Measurements from ENCODE around the gene UBAP1.
A peak's percentile ranks its signal among the peaks of the same experiment; 100 is the strongest.
"Not testable (repeated sequence)": the region's sequence is repeated elsewhere in the genome, so short reads cannot be mapped to it uniquely, and the experiment has no call there.

The UBAP1 gene

GRCh38 chr9:34178436-34179212 is at the start of gene UBAP1:
Gene UBAP1 (plus strand): TSS chr9:34179043. CDS start chr9:34220915, 41,872 bp downstream.
- peak; percentile 97 for DNase-seq

DNA sequence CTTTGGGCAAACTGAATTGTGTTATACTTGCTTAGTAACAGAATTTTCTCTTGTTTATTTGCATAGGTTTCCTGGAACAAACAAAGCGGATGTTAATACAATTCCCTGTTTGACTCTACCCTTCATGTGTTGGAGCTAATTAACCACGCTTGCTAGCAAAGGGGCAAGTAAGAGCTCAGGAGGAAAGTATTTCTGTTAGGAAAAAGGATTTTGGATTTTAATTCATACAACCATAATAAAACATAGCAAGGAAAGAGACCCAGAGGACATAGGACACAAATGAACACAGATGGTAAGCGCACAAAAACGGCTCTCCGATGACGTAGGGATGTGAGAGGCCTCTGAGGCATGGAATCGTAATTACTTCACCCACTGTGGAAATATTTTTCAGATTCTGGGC is 47.3 kb upstream of the UBAP1 start:
- no peak for DNase-seq

GRCh38 chr9:34133436-34133949 is 45.4 kb upstream of the UBAP1 start:
- no peak for DNase-seq

DNA sequence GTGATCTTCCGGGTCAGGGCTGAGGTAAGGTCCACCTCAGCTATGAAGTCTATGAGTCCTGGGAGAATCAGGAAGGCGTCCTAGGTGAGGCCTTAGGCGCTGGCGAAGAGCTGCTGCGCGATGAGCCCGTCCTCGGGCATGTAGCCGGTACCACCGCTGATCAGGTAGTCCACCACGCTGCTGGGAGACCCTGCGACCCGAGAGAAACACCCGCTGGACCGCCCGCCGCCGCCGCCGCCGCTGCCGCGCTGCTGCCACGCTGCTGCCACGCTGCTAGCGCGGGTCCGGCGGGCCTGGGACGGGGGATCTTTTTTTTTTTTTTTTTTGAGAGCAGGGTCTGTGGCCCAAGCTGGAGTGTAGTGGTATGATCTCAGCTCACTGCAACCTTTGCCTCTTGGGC is 44.3 kb upstream of the UBAP1 start:
- DNase-seq: no peak

DNA sequence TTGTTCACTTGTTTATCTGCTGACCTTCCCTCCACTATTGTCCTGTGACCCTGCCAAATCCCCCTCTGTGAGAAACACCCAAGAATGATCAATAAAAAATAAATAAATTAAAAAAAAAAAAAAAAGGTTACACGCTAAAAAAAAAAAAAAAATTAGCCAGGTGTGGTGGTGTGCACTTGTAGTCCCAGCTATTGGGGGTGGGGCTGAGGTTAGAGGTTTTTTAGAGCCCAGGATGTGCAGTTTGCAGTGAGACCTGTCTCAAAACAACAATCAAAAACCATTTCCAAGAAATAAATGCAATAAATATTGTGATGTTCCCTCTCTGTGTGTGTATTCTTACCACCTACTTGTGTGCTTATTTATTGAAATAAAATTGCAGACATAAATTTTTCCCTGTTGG is 40.2 kb upstream of the UBAP1 start:
- not testable (repeated sequence) for DNase-seq

DNA sequence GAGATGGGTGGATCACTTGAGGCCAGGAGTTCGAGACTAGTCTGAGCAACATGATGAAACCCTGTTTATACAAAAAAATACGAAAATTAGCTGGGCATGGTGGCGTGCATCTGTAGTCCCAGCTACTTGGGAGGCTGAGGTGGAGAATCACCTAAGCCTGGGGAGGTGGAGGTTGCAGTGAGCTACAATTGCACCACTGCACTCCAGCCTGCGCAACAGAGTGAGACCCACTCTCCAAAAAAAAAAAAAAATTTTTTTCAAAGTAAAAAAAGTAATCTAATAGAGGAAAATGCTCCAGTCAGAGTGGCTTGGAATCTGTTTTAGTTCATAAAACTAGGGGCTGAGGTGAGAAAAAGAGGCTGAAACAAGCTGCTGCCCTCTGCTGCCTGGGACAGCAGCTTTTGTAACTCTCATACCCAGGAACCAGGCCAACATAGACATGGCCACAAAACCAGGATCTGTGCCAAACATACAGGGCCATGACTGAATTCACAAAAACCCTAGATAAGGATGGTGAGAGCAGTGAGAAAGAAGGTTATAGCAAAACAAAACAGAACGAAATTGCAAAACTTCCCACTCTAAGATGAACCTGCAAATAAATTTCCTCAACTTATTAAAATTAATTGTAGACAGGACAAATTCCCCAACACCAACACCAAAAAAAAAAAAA is 39.2 kb upstream of the UBAP1 start:
- no peak for DNase-seq

- no peak for DNase-seq
Observed at GRCh38 chr9:34140853-34141252, 38.0 kb upstream of the UBAP1 start.

- no peak for DNase-seq
Observed at GRCh38 chr9:34143116-34143515, 35.7 kb upstream of the UBAP1 start.

DNA sequence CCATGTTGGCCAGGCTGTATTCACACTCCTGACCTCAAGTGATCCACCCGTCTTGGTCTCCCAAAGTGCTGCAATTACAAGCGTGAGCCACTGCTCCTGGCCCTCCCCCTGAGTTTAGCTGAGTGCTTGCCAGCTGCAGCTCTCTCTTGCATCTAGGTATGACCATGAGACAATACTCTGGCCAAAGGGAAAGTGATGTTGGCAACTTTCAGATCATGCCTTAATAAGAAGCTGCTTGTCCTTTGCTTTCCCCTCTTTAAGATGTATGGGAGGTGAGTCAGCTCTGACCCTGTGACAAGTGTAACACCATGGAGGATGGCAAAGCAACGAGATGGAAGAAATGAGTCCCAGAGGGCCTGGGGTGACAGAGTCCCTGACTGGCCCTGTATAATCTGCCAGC is 33.7 kb upstream of the UBAP1 start:
- DNase-seq: no peak

- no peak for DNase-seq
Observed at GRCh38 chr9:34151398-34151797, 27.4 kb upstream of the UBAP1 start.

DNA sequence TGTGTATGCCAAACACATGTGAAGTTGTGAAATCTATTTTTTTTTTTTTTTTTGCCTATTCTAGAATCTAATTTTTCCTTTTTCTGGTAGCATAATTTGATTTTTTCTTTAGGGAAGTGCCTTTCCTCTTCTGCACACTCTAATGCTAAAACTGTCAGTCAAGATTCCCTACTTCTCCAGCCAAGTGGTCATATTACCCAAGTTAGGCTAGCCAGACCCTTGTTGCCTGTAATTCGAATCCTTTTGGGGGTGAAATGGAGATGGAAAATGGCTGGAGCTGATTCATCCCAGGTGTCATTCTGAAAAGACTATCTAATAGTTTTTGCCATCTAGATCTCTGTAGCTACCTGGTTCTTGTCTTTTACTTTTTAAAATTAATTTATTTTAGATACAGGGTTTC is 24.8 kb upstream of the UBAP1 start:
- no peak for DNase-seq

DNA sequence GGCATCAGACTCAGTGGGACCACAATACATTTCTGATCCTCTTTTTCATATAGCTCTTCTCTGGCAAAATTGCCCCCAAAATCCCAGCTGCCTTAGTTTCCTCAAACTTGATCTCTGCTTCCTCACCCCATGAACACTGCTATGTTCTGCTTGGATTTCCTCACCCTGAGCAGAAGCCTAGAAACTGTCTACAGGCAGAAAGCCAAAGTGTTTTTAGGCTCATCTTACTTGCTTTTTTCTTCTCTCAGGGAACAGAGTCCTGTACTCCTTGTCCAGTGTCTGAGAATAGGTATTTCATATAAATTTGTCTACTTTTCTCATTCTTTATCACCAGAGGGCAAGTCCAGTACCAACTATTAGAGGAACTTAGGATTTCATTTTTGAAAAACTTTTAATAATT is 21.5 kb upstream of the UBAP1 start:
- DNase-seq: no peak

GRCh38 chr9:34157898-34158297 is 20.9 kb upstream of the UBAP1 start:
- DNase-seq: no peak

DNA sequence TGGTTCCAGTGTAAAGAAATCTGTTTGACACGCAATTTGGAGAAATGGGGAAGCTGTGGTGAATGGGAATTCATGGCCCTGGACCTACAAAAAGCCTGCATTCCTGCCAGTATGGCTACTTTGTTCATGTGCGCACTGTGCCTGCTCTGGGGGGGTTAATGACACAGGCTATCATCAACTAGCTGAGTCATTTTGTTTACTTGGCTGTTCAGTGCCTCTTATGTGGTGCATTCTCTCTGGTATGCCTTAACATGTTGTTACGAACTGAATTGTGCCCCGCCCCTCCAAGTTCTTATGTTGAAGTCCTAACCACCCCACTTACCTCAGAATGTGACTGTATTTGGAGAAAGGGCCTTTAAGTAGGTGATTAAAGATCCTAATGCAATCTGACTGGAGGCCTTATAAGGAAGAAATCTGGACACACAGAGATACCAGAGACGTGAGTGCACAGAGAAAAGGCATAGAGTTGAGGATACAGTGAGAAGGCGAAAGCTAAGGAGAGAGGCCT is 20.4 kb upstream of the UBAP1 start:
- DNase-seq: no peak

DNA sequence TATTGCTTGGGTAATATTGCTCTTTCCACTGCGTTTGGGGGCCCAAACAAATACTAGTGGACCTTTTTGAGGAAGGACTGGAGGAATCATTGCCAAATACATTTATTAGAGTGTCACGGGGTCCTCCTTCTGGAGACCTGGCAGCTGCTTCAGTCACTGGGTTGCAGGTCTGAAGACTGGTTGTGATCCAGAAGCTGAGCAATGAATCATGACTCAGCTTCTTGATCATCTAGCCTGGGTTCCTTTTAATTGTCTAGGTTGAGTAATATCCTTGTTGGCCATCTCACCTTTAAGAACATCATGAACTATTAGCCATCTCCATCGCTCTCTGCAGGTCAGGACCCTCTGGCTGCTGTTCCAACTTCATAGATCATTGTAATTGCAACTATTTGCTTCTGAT is 15.4 kb upstream of the UBAP1 start:
- DNase-seq: no peak

DNA sequence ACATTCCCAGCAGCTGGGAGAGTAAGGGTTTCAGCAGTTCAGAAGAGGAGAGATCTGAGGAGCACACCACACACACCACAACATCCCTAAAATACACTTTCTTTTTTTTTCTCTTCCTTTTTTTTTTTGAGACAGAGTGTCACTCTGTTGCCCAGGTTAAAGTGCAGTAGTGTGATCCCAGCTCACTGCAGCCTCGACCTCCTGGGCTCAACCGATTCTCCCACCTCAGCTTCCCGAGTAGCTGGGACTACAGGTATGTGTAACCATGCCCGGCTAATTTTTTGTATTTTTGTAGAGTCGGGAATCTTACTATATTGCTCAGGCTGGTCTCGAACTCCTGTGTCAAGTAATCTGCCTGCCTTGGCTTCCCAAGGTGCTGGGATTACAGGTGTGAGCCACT is 9.7 kb upstream of the UBAP1 start:
- no peak for DNase-seq

- no peak for DNase-seq
Observed at GRCh38 chr9:34170237-34170991, 8.4 kb upstream of the UBAP1 start.

DNA sequence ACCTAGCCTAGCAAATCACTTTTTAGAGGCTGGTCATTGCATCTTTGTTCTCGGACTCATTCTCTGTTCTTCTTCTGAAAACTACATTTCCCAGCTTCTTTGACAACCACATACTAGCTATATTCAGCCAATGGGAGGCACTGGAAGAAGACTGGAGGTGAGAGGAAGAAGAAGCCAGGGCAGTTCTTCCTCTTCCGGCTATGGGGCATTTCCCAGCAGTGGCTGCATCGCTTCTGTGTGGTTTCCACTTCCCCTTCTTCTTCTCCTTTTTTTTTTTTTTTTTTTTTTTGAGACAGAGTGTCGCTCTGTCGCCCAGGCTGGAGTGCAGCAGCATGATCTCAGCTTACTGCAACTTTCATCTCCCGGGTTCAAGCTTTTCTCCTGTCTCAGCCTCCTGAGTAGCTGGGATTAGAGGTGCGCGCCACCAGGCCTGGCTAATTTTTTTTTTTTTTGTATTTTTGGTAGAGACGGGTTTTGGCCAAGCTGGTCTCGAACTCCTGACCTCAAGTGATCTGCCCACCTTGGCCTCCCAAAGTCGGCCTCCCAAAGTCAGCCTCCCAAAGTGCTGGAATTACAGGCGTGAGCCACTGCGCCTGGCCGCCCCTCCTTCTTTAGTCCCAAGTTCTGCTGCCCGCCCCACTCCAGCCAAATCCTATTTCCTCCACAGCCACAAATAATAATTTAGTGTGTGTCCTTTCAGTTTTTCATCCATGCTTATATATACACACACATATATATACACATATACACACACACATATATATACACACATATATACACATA is 6.9 kb upstream of the UBAP1 start:
- peak; percentile 24 for DNase-seq

DNA sequence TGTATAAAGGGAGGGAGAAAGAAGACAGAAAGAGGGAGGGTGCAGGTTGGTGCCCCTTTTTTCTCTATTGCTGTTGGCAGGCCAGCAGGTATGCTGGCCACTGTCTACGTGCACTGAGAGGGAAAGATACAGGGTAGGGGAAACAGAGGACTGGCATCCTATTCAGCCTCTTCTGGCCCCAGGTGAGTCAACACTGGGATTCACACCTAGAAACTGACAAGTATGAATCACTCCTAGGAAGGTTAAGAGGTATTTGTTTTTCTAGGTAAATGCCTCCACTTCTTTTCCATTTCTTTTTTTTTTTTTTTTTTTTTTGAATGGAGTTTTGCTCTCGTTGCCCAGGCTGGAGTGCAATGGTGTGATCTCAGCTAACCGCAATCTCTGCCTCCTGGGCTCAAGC is 2.8 kb upstream of the UBAP1 start:
- no peak for DNase-seq

DNA sequence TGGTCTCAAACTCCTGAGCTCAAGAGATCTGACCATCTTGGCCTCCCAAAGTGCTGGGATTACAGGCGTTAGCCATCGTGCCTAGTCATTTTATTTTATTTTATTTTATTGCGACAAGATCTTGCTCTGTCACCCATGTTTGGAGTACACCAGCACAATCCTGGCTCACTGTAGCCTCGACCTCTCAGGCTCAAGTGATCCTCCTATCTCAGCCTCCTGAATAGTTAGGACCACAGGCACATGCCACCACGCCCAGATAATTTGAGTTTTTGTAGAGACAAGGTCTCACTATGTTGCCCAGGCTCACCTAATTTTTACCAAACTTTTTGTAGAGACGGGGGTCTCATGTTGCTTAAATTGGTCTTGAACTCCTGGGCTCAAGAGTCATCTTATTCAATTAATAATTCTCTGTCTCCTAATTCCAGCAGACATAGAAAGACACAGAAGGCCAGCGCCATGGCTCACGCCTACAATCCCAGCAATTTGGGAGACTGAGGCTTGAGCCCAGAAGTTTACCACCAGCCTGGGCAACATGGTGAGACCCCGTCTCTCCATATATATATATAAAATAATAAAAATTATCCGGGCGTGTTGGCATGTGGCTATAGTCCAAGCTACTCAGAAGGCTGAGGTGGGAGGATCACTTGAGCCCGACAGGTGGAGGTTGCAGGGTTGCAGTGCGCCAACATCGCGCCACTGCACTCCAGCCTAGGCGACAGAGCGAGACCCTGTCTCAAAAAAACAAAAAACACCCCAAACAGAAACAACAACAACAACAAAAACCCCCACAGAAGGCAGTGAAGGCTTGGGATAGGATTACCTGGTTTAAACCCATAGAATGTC is 1.0 kb upstream of the UBAP1 start:
- DNase-seq: no peak

Data from stimulated activated CD4-positive, alpha-beta T cell treated with anti-CD3 and anti-CD28 coated beads, Interleukin-1b, Interleukin-23, amount 100 ng/mL, for 48 hours (primary cell).